AG08396 (cell line): ENCODE measurements around the gene SMAD9.

ENCODE experiments used
- DNase-seq: peaks from one replicate; pipeline ENCODE4 v3.0.0; 2012; ENCODE audit warnings: low spot score, mixed read lengths

The SMAD9 gene

DNA sequence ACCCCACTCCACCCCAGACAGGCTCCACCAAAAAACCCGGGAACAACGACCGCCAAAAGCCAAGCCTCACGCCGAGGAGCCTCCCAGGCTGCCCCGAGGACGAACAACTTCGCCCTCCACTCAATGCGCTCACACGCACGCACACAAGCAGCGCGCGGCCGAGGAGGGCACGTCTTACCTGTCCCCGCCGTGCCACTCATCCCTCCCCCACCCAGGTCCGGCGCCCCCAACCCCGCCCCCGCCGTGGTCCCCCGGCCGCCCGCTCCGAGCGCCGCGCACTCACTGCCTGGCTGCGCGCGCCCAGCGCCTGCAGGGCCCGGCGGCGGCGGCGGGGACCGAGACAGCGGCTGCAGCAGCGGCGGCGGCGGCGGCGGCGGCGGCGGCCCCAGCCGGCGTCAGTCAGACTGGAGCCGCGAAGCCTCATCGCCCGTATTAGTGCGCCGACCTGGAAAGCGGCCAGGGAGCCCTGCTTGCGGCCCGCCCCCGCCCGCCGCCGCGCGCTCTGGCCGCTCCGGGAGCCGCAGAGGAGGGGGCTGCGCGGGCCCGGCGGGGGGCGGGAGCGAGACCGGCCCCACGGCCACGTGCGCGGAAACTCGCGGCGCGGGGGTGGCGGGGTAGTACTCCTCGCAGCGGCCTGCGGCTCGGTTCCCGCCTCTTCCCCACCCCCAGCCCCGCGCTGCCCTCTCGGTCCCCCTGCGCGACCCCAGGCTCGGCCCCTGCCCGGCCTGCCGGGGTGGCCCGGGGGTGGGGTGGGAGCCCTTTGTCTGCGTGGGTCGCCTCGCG lies at the start of gene SMAD9:
TSS of gene SMAD9 (minus strand) at position 406 of the 783 bp plus-strand sequence. CDS start 40,549 bp downstream, outside the sequence.
- DNase-seq: peak; percentile 90

DNA sequence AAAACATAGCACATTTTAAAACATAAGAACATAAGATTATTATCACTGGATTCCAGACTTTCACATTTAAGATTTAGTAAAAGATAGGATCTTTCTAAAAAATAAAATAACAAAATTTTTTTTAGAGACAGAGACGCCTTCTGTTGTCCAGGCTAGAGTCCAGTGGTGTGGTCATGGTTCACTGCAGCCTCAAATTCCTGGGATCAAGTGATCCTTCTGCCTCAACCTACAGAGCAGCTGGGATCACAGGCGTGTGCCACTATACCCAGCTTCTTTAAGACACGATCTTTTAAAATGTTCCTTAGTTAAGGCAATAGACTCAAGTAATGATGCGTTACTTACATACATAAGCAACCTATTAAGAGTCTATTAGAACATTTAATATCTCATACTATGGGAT lies 46.4 kb upstream of the SMAD9 start:
- DNase-seq: no peak

DNA sequence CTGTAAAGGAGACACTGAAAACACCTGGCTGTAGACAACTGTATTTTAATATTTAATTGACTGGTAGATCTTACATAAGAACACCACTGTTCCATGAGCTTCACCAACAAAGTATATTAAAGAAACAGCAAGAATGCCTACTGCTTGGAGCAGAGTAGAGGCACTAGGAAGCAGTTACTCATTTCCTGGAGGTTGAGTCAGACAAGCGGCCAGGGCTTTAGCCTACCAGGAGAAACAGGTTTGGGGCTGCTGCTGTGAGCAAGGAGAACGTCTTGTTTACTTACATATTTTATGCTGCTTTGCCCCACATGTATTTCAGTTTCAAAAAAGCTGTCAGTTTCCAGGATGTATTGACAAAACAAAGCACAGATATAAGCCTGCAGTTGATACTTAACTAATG lies 45.7 kb upstream of the SMAD9 start:
- DNase-seq: peak; percentile 56

DNA sequence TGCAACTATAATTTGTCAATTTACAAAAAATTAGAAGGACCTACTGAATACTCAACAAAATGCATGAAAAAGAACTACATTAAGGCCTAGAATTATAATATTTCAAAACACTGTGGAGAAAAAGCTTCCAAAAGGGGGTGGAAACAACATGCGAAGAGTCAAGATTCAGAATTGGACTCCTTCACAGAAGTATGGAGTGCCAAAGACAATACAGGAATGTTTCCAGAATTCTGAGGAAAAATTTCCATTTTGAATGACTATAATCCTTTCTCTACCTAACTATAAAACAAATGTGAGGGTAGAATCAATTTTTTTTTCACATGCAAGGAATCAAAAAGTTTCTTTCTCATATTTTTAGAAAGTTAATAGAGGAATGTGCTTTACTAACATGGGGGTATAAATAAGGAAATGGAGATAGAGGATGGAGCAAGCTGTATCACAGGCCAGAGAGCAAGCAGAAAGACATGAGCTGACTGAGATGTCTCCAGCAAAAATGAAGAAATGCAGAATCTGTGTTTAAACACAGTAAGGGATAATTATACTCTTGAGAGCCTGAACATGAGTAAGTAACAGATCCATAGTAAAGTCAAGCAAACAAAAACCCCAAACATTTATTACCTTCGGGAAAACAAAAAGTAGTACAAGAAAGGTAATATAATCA lies 39.5 kb upstream of the SMAD9 start:
- no peak for DNase-seq

DNA sequence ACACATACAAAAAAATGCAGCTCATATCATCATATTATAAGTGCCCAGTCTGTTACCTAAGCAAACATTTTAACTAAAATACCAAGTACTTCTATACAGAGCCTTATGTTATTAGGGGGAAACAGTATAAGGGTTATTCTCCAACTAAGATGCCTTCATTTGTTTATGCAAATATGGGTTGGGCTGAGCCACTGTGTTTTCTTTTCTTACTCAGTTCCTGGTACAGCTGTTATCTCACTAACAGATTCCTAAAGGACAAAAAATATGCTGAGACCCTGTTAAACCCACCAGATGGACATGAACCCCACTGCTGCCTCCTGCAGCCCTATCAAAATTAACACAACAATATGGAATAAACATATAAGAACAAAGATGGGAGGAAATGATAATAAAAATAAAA lies 34.5 kb upstream of the SMAD9 start:
- DNase-seq: no peak

DNA sequence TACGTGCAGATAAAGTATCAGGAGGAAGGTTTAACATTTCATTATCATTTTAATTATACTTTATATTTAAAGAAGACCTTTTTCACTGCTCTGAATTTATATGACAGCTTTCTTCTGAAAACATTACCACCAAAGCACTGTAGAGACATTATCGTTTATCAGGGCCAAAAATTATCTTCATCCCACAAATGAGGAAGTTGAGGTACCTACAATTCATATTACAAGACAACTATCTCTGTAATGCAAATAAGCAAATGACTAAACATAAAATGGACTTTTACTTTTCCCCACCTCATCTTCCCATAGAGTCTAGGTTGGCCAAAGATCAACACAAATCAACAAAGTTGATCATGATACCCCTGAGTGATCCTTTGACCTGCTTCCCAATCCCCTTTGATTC lies 30.9 kb upstream of the SMAD9 start:
- DNase-seq: no peak

DNA sequence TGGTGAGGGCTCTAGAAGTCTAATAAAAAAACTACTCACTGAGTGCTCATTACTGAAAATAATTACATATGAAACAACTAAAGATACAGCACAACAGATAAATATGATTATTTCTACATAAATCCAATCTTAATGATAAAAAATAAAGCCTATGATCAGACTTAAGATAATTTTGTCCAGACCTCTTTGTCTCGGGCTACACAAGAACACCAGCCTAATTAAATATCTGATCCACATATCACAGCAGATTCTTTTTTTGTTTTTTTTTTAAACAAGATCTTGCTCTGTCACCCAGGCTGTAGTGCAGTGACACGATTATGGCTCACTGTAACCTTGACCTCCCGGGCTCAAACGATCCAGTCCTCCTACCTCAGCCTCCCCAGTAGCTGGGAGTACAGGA lies 30.3 kb upstream of the SMAD9 start:
- no peak for DNase-seq

DNA sequence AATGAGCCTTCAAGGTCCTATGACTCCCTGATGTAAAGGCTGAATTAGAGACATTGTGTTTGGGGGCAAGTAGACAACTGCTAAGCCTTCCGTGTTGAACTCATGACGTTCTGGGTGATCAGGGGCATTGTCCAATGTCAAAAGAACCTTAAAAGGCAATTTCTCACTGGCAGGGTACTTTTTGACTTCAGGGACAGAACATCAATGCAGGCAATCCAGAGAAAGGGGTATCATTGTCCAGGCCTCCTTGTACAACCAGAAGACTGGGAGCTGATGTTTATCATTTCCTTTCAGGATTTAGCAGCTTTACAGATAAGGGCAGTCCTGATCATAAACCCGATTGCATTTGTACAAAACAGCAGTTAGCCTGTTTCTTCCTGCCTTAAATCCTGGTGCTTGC lies 25.0 kb upstream of the SMAD9 start:
- DNase-seq: no peak

DNA sequence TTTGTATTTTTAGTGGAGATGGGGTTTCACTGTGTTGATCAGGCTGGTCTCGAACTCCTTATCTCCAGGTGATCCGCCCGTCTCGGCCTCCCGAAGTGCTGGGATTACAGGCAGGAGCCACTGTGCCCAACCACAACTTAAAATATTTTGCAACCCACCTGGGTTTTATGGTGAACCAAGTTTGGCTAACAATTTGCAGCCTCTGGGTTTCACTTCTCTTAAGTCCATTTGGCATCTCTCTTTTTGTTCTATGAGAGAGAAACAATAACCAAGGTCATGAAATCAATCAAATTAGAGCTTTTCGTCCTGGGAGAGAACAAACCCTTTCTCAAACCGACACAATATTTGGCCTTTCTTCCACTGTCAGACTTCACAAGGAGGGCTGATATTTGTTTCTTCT lies 5.6 kb upstream of the SMAD9 start:
- DNase-seq: no peak

DNA sequence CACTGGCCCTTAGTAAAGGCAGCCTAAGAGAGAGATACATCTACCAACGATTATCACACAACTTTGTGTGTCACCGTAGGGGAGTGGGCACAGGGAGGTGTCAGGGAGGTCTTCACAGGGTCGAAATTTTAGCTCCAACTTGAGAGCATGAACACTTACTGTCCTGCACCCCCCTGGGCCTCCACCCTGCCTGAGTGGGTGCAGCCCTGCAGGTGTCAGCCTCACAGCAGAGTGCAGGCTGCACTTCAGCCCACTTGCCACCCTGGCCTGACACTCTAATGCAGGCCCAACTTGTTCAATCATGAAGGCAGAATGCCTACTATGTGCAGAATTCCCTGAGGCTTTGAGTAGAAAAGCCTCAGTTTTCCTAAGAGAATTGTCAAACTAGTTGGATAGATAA lies 4.0 kb upstream of the SMAD9 start:
- DNase-seq: no peak

DNA sequence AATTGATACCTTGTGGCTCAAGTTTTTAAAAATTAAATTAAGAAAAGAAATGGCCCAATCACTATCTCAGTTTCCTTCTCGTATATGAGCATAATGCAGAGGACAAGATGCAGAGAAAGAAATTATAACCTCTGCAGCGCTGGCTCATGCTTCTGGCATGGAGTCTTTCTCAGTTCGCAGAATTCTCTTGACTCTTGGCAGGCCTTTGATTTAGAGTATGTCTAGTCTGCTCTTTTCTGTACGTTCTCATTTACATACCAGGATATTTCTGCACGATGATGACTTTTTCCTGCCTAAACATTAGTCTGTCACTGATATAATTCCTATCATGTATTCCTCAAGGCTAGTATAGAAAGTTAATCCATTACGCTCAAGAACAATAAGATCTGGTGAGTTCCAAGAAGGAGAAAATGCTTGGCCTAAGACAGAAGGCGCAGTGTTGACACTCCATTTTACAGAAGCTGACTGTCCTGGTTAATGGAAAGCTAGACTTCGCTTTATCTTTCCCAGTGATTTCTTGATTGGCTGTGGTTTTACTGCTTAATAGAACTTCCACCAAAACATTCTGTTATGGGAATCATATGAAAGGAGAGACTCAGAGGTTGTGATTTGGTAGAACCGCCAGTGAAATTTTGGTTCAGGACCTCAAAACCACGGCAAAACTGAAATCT lies 1.7 kb upstream of the SMAD9 start:
- DNase-seq: no peak

DNA sequence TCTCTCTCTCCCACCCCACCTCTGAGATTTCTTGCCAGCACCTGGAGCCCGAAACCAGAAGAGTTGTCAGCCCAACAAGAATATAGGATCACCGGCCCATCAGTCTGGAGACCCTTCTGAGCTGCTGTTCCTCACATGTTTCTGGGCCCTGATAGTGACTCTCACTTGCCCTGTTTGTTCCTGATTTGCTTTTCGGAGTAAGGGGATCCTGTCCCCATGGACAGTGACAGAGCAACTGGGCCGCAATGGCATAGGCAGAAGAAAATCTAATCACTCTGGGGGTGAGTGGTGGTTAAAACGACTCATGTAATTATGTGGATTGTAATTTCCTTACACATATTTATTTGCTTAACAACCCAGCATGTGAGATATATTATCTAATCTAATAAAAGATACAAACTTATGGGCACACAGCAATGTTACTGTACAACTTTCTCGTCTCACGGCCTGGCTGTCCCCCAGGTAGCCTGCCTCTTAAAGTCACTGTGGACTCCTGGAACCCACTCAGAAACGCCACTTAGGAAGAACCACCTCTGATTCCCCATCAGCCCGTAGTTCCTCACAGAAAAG lies 663 bp upstream of the SMAD9 start:
- peak; percentile 10 for DNase-seq

DNA sequence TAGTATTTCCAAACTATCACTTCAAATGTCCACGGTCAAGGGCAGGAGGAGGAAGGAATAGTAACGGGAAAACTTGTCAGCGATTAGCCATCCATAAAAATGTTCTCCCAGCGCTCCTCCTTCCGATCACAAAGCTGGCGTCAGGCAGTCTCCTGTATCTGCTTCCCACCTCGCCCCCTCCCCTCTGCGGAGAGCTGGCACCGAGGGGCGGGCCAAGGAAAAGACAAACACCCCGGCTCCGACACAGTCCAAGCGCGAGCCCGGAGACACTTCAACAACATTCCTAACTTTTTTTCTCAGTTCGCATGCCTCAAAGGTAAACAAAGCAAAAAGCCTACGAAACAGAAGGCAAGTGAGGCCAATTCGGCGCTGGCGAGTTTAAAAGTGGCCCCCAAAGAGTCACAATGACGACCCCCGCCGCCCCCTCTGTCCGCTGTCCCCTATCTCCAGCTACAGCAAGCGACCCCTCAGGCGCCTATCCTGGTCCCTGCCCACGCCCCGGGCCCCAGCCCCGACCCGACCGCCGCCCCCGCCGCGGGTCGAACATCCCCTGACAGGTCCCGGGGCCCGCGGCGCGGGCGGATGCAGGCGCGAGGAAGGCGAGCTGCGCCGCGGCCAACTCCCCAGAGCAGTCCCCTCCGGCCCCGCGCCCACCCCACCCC lies 736 bp downstream of the SMAD9 start:
- peak; percentile 66 for DNase-seq

DNA sequence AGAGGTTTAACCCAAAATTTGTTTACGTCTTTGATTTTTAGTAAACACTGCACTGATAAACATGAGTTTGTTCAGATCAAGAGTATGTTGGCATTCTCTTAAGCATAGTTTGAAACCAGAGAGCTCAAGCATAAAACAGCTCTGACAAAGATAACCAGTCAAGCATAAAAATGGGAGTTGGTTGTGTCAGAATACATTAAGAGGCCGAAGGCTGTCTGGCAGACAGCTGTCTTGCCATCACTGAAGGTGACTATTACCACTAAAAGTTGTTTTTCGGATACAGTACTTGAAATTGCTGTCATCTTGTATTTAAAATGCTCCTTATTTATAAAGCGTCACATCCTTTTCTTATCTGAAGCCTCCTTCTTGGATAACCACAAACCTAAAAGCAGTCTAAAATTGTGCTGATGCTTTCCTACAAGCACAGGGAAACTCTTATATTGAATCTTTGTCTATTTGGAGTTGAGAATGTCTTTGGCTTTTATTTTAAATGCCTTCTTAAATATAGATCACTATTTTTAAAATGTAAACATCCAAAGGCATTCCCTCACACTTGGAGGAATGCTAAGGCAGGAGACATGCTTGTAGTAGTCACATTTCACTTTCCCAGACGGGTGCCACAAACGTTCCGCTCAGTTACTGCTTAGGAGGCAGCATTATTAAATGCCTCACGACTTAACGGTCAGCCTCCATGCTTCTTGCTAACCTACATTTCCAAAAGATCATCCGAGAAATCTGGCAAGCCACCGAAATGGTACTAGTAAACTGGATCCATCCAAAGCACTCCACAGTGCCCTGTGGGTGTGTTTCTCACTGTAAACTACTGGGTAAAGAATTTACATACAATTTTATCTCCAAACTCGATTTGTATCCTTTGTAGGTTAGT lies 1.5 kb downstream of the SMAD9 start:
- DNase-seq: peak; percentile 44

DNA sequence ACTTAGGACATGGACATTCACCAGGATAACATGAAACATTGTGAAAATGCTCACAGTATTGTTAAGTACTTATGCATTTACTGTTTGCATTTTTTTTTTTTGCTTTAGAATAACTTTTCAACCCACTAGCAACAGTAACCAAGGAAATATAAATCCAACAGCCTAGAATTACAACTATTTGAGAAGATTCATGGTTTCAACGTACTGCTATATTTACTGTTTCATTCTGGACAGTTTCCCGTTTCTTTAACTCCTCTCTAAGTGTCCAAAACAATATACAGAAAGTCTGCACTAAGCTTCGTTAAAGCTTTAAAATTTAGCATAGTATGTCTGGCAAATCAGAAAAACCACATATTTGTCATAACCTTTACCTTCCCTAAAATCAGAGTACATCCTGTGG lies 2.7 kb downstream of the SMAD9 start:
- DNase-seq: no peak

DNA sequence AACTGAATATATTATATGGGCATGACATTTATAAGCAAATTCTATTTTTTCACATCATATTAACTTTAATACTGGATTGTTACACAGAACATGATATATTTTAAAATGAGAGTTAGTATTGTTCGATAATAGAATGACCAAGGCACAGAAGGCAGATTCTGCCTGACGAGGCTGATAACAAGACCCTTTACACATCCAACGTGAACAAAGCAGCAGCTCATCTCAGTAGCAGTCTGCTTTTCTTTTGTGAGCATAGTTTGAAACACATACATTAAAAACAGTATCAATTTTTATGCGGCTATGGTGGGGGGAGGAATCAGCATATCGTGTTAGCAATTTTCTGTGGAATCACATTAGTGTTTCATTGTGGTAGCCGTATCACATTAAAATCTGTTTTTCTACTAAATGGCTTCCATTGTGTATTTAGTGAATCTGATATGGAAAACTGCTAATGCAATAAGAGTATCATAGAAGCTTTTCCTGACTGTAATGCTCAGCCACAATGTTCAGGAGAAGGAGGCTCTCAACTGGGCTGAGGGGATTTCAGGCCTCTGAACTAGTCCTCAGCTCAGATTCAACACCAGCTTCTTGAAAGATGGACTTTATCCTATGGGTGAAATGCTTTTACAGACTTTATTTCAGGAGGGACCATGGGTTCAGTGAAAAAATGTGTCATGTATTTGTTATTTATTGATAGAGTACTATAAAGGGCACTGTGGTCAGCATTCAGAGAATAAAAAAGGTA lies 4.0 kb downstream of the SMAD9 start:
- no peak for DNase-seq

DNA sequence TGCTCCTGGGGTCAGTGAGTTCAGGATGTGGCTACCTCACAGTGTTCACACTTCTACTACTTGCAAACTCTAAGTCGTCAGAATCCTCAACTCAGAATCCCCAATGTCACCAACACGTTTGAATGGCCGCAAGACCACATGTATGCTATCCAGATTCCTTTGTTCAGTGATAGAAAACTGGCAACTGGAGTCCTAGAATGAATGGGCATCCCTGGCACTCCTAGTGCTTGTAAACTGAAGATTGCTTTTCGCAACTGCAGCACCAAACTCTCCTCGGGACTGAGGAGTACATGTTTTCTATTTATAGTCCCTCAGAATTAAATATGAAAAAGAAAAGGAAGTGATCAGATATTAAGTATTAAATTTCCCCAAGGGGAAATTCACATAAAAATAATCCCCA lies 4.9 kb downstream of the SMAD9 start:
- no peak for DNase-seq

DNA sequence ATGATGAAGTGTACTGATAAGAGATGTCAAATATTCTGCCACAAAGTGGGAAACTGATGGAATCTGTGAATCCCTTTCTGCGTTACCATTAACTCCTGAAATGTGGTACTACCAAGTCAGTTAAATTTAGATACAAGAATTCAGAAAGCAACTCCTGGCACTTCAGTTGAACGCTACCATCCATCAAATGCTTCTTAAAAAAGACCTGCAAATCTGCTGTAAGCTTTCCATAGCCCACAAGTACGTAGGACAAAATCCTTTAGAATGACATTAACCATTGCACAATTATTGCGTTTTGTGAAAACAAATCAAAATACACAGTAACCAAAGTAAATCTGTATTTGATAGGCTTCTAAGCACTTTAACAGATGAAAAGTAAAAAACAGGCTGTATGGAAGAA lies 5.4 kb downstream of the SMAD9 start:
- DNase-seq: no peak

DNA sequence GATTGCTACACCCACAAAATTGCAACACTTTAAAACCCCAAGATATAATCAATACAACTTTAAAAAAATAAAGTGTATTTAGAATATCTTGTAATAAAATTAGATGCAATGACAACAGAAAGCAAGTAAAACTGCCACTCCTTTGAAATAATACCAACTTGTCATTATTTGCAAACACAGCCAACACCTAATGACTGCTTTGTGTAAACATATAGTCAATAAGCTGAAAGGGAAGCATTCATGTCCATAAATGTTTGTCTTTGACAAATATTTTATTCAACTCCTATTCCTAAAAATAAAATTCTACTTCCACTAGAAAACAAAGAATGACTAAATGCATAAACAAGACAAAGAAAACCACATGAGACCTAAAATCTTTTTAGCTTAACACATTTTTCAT lies 6.6 kb downstream of the SMAD9 start:
- no peak for DNase-seq

DNA sequence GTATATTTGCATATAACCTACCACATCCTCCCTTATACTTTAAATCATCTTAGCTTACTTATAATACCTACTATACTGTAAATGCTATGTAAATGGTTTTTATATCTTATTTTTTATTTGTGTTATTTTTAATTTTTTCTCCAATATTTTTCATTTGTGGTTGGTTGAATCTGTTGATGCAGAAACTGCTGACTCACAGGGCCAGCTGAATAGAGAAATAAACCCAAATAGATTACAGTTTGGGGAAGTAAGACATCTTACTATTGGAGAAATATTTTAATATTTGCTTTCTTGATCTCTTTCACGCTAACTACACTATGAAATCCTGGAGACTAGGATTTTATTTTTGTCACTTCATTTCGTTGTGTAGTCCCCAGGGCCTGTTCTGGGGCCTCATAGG lies 7.1 kb downstream of the SMAD9 start:
- DNase-seq: no peak

DNA sequence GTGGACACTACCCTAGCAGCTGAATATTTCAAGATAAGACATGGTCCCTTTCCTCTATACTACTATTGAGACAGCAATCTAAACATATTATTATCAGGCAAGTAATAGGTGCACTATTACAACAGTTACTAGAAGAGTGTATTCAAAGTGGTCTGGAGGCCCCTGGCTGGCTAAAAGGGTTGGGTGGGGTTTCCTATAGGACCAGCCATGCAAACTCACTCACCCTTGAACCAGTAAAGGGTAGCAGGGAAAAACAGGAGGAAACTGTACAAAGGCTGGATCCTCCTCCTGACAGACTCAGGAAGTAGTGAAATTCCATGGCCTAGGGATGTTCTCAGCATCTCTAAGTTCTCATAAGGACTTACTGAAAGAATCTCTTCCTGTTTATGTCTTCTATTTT lies 7.7 kb downstream of the SMAD9 start:
- DNase-seq: no peak
